Astrocyte of the cerebellum (primary cell): ENCODE results near the gene MYO10.

Source experiments
- DNase-seq: peaks from one replicate; pipeline ENCODE4 v3.0.0-alpha.2; 2011; ENCODE audit warnings: low read depth
- H3K4me3 ChIP-seq: 2 replicates; pipeline ENCODE4 v1.5.1; 2011; ENCODE audit warnings: mild to moderate bottlenecking, low read depth, low read length, moderate library complexity
- CTCF ChIP-seq: IDR thresholded peaks from 2 replicates; pipeline ENCODE4 v1.5.1; 2012; ENCODE audit warnings: low read length, low read depth, moderate library complexity, mild to moderate bottlenecking; ENCODE audit errors: missing control alignments
- in situ Hi-C: cut with HindIII; loops from 2 replicates; pipeline ENCODE4 v1.10.0; 2017; ENCODE audit warnings: low sequenced_read_pairs

MYO10 gene

GRCh38 chr5:16863469-16863946 lies 72.6 kb downstream of the MYO10 start:
- H3K4me3 ChIP-seq: no peak overlapping the region
- no peak for TF ChIP-seq CTCF
- in situ Hi-C loops: no loop called here
- no peak for DNase-seq

GRCh38 chr5:16862777-16863176 lies 73.3 kb downstream of the MYO10 start:
- TF ChIP-seq CTCF: no peak
- DNase-seq: no peak
- H3K4me3 ChIP-seq: no peak overlapping the region
- in situ Hi-C loops: no loop called here

- in situ Hi-C loops: no loop called here
- TF ChIP-seq CTCF: no peak
- H3K4me3 ChIP-seq: no peak overlapping the region
- DNase-seq: no peak
These were observed 76.7 kb downstream of the MYO10 start for GRCh38 chr5:16859346-16859745.

GRCh38 chr5:16858151-16858550 lies 77.9 kb downstream of the MYO10 start:
- no peak for TF ChIP-seq CTCF
- no peak overlapping the region for H3K4me3 ChIP-seq
- no peak for DNase-seq
- in situ Hi-C loops: no loop called here

GRCh38 chr5:16857635-16858034 lies 78.5 kb downstream of the MYO10 start:
- in situ Hi-C loops: no loop called here
- no peak for TF ChIP-seq CTCF
- H3K4me3 ChIP-seq: no peak overlapping the region
- no peak for DNase-seq

- DNase-seq: no peak
- in situ Hi-C loops: no loop called here
- TF ChIP-seq CTCF: no peak
- no peak overlapping the region for H3K4me3 ChIP-seq
These were observed 79.6 kb downstream of the MYO10 start for GRCh38 chr5:16856531-16856930.

GRCh38 chr5:16855898-16856297 lies 80.2 kb downstream of the MYO10 start:
- TF ChIP-seq CTCF: no peak
- DNase-seq: no peak
- no peak overlapping the region for H3K4me3 ChIP-seq
- in situ Hi-C loops: no loop called here
